ENCODE results near the gene KCNK4.
A peak's percentile ranks its signal among the peaks of the same experiment; 100 is the strongest.
"Not testable (repeated sequence)": the region's sequence is repeated elsewhere in the genome, so short reads cannot be mapped to it uniquely, and the experiment has no call there.

The KCNK4 gene

DNA sequence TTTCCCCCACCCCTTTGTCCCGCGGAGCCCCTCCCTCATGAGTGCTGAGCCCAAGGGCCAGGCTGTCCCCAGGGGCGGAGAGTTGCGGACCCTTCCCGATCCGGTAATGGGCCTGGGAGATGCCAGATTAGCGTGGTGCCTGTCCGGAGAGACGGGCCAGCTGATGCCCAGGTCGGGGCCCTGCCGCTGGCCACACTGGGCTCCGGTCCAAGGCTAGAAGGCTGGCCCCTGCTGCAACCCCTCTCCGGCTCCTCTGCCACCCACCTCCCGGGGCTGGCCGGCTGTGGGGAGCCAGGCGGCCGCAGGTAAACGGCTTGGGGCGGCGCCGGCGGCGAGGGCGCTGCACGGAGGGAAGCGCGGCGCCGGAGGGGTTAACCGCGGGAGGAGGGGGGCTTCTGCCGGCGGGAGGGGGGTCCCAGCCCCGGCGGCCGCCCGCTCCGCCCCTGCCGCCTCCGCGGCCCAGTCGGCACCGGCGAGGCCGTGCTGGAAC lies at the start of gene KCNK4:
KCNK4 (plus strand) TSS at position 41 of the 490 bp plus-strand sequence. CDS start 1,717 bp downstream, outside the sequence.
- DNase-seq, result no peak

GRCh38 chr11:64241491-64242374 lies 49.4 kb upstream of the KCNK4 start:
- no peak for DNase-seq

- no peak for DNase-seq
These were observed 47.8 kb upstream of the KCNK4 start for GRCh38 chr11:64243236-64243854.

- no peak for DNase-seq
These were observed 47.0 kb upstream of the KCNK4 start for GRCh38 chr11:64244107-64244506.

DNA sequence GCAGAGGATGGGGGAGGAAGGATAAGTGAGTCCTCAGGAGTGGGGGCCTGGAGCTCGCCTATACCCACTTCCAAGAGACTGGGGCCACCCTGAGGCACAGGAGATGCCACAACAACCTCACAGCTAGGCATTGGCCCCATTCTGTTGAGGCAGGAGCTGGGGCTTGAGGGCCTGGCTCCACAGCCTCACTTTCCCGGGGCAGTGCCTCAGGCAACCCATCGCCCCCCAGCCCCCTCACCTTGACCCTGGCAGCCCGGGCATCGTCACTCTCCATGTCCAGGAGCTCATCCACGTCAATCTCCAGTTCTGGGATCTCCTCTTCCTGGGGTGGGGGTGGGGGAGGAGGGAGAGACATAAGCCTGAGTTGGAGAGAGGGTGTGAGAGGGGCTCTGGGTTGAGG lies 46.1 kb upstream of the KCNK4 start:
- no peak for DNase-seq

- DNase-seq, result no peak
These were observed 45.7 kb upstream of the KCNK4 start for GRCh38 chr11:64245401-64245796.

GRCh38 chr11:64245797-64246620 lies 45.1 kb upstream of the KCNK4 start:
- no peak for DNase-seq

DNA sequence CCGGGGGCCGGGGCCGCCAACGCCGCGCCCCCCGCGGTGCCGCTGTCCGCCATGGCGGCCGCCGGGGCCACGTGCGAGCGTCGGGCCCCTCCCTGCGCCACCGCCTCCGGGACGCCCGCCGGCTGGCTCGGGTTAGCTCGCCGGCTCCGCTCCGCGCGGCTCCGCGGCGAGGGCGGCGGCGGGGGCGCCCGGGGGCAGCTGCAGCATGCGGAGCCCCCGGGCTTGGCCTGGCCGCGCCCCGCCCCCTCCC lies 44.6 kb upstream of the KCNK4 start:
- not testable (repeated sequence) for DNase-seq

GRCh38 chr11:64246871-64247728 lies 44.0 kb upstream of the KCNK4 start, which contains the start of gene PPP1R14B:
Gene PPP1R14B, minus strand, starts transcription at chr11:64246943. Its CDS starts 270 bp downstream, at chr11:64246673.
- peak; percentile 44 for DNase-seq

DNA sequence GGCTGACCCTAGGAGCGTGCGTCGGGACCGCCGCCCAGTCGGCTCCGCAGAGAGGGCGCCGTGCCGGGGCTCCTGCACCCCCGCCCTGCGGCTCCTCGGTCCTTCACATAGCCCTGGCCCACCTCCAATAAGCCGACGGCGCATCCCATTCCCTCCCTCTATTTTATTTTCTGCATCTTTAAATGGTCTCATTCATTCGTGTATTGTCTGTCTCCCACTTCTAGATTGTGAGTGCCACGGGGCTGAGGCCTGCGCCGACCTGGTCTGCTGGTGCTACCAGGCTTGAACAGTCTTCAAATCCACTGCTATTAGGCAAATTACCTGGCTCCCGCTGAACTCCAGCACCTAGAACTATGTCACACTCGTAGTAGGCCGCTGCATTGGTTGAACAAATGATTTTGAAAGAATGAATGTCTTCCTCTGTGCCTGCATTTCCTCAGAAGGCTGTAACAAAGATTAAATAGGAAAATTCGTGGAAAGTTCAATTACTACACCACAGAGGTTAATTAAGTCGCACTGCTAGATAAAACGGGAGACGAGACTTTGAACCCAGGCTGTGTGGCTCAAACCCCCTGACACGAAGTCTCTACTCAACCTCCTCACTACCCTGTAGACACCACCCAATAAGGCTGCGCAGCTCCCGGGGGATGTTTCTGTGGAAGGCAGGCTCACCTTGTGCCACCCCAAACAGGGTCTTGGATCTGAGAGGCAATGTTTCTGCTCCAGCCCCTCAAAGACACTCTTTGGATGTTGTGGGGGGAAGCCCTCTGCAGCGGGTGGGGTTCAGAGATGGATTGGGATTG lies 43.2 kb upstream of the KCNK4 start:
- no peak for DNase-seq

DNA sequence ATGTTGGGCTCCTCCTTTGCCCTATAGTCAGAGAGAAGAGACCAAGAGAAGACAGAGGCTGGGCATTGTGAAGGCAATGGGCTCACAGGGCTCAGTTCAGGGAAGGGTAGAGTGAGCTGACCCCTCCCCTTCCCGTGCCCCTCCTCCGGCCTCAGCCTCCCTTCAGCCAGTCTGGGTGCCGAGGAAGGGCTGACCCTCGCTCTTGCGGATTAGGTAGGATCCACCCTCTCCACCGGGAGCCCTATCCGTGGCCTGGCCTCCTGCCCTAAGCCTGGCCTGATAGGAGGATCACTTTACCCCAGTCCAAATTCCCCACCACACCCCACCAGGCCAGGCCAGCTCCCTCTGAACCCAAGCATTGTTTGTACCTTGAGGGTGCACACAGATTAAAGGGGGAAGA lies 42.5 kb upstream of the KCNK4 start:
- no peak for DNase-seq

DNA sequence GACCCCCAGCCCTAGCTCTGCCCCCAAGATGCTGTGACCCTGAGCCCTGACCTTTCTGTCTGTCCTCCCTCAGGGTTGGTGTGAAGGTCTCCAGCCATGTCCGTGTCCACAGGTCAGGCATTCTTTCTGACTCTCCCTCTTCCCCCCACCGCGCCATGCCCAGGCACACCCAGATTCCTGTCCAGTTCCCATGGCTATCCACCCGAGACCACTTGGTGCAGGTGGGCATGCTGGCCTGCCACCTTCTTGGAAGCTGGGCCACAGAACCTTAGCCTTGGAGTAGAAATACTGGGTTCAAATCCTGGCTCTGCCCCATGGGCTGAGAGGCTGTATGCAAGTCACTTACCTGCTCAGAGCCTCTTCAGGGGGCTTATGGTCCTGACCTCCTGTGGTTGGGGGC lies 42.1 kb upstream of the KCNK4 start:
- no peak for DNase-seq

DNA sequence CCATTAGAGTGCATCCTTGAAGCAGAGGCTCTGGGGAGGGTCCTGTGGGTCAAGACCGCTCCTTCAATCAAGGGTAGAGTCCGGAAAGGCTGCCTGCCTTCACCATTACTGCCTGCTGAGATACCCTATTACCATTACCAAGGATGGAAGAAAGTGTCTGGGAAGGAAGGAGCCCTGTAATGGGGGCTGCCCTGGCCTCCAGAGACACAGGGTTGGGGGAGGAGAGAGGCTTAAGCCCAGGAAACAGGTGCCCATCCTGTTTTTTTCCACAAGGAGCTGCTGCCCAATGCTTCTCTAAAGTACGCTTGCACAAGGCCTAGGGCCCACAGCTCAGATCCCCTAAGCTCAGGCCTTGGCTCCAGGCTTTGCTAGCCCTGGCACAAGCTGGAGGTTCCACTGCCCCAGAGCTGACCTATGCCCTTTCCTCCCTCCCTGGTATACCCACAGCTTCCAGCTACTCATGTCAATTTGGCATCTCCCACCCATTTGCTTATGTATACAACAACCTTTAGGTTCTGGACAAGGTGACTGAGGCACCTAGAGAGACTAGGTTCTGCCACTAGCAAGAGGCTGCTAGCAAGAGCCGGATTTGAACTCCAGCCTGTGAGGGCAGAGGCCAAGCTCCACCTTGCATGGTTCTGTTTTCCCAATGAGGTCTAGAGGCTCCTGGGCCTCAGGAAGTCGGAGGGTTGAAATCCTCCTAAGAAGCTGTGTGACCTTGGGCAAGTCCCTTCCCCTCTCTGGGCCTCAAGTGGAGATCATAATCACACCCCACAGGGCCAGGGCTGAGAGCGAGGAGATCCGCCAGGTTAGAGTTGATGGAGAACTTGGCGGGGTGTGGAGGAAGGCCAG lies 41.3 kb upstream of the KCNK4 start:
- no peak for DNase-seq

- no peak for DNase-seq
These were observed 40.6 kb upstream of the KCNK4 start for GRCh38 chr11:64250415-64251015.

DNA sequence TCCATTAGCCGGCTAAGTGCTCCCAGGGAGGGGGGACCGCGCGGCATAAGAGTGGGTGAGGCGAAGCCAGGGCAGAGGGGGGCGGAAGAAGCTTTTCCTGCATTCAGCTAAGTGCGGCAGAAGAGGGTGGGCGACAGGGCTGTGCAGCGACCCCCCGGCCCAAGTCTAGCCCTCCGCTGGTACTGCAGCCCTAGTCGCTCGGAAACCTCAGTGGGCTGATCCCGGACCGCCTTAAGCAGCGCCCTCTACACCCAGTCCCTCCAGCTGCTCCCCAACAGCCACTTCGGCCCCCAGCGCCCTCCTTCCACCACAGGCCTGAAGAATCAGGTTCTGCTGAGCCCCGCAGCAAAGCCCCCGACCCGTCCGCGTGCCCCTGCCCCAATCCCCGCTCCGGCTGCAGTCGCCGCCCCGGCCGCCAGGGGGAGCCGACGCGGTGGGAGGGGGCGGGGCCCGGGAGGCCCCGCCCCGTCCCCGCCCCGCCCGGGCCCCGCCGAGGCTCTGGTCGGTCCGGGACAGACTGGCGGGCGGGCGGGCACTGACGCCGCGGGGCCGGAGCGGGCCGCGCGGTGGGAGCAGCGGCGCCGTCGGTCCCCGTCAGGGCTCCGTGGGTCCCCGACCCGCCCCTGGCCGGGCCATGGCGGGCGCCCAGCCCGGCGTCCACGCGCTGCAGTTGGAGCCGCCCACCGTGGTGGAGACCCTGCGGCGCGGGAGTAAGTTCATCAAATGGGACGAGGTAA lies 39.9 kb upstream of the KCNK4 start, which contains the start of gene PLCB3:
PLCB3 (plus strand) TSS at position 515 of the 737 bp plus-strand sequence; CDS start at position 635, 120 bp downstream.
- DNase-seq, result no peak

- DNase-seq, result no peak
These were observed 39.4 kb upstream of the KCNK4 start for GRCh38 chr11:64251753-64252002.

DNA sequence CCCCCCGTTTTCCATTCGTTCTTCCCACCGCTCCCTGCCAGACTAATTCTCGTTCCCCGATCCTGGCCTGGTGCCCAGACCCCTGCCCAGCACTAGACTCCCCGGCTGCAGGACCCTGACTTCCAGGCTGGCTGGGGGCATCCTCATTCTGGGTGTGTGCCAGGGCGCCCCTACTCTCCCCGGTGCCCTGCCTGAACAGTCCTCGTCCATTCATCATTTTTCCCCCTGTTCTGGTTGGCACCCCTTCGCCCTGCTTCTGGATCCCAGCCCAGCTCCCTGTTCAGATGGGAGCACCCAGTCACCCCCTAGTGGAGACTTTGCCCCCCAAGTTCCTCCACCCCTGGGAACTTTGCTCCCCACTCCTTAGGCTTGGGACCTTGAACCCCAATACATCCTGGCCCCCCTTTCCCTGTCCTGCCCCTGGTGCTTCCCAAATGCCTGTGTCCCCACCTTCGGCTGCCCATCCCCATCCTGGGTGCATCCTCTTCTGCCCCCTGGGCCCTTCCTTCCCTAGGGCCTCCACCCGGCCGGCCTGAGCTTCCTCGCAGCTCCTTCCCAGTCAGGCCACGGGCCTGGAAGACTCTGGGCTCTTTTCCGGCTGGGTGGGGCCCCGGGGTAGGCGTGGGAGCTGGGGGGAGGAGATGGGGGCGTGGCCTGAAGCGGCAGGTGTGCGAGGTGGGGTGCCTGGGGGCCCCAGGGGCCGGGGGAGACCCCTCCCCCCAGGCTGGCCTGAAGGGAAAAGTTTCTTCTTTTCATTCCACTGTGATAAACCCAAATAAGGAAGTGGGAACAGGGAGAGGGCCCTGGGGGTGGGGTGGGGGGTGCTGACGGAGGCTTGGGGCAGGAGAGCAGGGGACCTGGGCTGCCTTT lies 38.9 kb upstream of the KCNK4 start:
- DNase-seq, result no peak

- DNase-seq, result no peak
These were observed 38.1 kb upstream of the KCNK4 start for GRCh38 chr11:64253043-64253442.

GRCh38 chr11:64253481-64253880 lies 37.6 kb upstream of the KCNK4 start:
- DNase-seq, result no peak
